KOPT-K1 (cell line): ENCODE data around the gene MAGI2.

Experiments used
- H3K27ac ChIP-seq: fragments of 200-600 bp; sonication (generic); 2 replicates; pipeline ENCODE4 v1.5.1; 2016; ENCODE audit warnings: antibody characterized with exemption, mild to moderate bottlenecking, low read depth, low read length; ENCODE audit not compliant: poor library complexity, severe bottlenecking
- H3K36me3 ChIP-seq: fragments of 200-600 bp; sonication (generic); 2 replicates; pipeline ENCODE4 v1.5.1; 2017; ENCODE audit warnings: antibody characterized with exemption, mild to moderate bottlenecking, low read length, moderate library complexity; ENCODE audit not compliant: insufficient read depth
- H3K9me3 ChIP-seq: fragments of 200-600 bp; sonication (generic); 2 replicates; pipeline ENCODE4 v1.5.1; 2017; ENCODE audit warnings: antibody characterized with exemption, low read length, mild to moderate bottlenecking; ENCODE audit not compliant: insufficient read depth, poor library complexity, severe bottlenecking

Gene MAGI2

DNA sequence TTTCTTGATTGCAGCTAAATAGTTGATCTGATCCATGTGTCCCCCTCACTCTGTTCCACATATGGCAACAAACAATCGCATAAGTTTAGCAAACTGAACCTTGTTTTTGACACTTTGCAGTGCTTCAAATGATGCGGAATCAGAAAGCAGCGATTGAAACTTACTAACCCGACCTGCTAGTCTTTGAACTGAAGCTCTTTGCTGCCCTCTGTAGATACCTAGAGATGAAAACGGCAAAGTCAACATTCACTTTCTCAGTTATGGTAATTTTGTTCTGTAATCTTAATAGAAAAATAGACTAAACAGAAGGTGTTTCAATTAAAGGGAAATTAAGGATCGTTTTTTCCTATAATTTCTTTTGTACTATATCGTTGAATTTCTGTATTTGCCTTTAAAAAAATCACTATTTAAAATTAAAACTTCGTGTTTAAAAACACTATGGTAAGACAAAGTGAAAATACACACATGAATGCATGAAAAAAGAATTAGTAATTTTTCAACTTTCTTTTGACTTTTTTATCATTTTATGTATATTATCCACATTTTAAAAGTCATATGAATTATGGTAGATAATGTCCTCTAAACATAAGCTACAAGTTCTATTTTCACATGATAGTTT, 276.5 kb downstream of the MAGI2 start:
- no peaks in the 10 kb centered on the region for H3K9me3 ChIP-seq
- H3K27ac ChIP-seq: no peak overlapping the region
- no peaks in the 10 kb centered on the region for H3K36me3 ChIP-seq

DNA sequence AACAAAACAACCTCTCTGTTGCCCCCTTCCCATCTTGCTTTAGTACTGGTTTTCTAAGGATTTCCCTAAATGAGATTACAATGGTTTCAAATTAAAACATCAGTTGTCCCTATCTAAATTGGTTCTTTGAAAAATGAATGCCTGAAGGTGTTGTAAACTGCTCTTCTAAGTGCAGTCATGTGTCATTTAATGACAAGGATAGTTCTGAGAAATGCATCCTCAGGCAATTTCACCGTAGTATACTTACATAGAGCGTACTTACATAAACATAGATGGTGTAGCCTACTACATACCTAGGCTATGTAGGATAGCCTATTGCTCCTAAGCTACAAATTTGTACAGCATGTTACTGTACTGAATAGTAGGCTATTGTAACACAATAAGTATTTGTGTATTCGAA, 278.1 kb downstream of the MAGI2 start:
- Histone ChIP-seq H3K27ac (no peak overlapping the region), H3K36me3 (no peaks in the 10 kb centered on the region), H3K9me3 (no peaks in the 10 kb centered on the region)

GRCh38 chr7:79165225-79165624, 288.2 kb downstream of the MAGI2 start:
- no peaks in the 10 kb centered on the region for H3K9me3 ChIP-seq

GRCh38 chr7:79159040-79159664, 294.3 kb downstream of the MAGI2 start:
- H3K9me3 ChIP-seq: peaks cover 7% of the 10 kb centered on the region
- H3K27ac ChIP-seq: no peak overlapping the region

More at GRCh38 chr7:79165225-79165624, 288.2 kb downstream of the MAGI2 start:
- H3K27ac ChIP-seq: no peak overlapping the region
- no peaks in the 10 kb centered on the region for H3K36me3 ChIP-seq

DNA sequence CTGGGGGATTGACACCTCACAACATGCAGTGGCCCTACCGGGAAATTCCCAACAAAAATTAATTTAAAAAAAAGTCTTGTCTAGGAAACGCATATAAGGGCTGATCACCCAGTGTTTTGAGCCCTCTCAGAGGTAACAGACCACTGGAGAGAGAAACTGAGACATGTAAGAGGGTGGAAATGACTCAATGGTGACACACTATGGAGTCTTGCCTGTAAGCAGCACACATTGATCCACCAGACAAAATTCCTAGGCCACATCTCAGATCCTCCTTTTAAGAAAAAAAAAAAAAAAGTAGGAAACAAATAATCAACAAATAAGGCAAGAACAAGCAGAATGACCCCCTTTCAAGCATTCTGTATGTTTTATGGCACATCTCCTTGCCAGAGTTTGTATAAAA, 296.2 kb downstream of the MAGI2 start:
- H3K9me3 ChIP-seq: peaks cover 7% of the 10 kb centered on the region
- no peak overlapping the region for H3K27ac ChIP-seq
- H3K36me3 ChIP-seq: no peaks in the 10 kb centered on the region

More at GRCh38 chr7:79159040-79159664, 294.3 kb downstream of the MAGI2 start:
- no peaks in the 10 kb centered on the region for H3K36me3 ChIP-seq

GRCh38 chr7:79149831-79150230, 303.6 kb downstream of the MAGI2 start:
- no peak overlapping the region for H3K27ac ChIP-seq
- H3K36me3 ChIP-seq: no peaks in the 10 kb centered on the region
- H3K9me3 ChIP-seq: no peaks in the 10 kb centered on the region

DNA sequence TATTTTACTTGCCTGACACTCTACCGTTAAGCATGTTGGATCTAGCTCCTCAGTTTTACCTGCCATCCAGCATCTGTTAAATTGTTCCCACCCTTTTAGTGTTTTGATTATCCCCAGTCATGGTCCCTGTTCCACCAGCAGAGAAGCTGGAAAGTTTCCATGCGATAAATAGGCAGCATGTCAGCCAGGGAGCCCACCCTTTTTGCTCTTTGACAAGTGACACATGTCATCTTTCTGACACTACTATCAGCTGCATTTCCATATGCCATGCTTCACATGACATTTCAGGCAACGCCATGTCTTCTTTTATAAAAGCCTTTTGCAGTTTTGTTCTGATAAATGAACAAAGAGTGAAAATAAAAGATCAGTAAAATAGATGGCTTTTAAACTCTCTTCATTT, 310.8 kb downstream of the MAGI2 start:
- Histone ChIP-seq H3K36me3 (no peaks in the 10 kb centered on the region), H3K9me3 (no peaks in the 10 kb centered on the region), H3K27ac (no peak overlapping the region)

- no peak overlapping the region for H3K27ac ChIP-seq
- no peaks in the 10 kb centered on the region for H3K9me3 ChIP-seq
- no peaks in the 10 kb centered on the region for H3K36me3 ChIP-seq
Observed at GRCh38 chr7:79141252-79141651, 312.2 kb downstream of the MAGI2 start.

GRCh38 chr7:79137942-79138341, 315.5 kb downstream of the MAGI2 start:
- Histone ChIP-seq H3K36me3 (no peaks in the 10 kb centered on the region), H3K9me3 (no peaks in the 10 kb centered on the region), H3K27ac (no peak overlapping the region)

GRCh38 chr7:79132844-79133451, 320.5 kb downstream of the MAGI2 start:
- no peaks in the 10 kb centered on the region for H3K9me3 ChIP-seq
- H3K36me3 ChIP-seq: no peaks in the 10 kb centered on the region
- H3K27ac ChIP-seq: no peak overlapping the region

- no peaks in the 10 kb centered on the region for H3K36me3 ChIP-seq
- H3K9me3 ChIP-seq: no peaks in the 10 kb centered on the region
- no peak overlapping the region for H3K27ac ChIP-seq
Observed at GRCh38 chr7:79130715-79131114, 322.8 kb downstream of the MAGI2 start.

DNA sequence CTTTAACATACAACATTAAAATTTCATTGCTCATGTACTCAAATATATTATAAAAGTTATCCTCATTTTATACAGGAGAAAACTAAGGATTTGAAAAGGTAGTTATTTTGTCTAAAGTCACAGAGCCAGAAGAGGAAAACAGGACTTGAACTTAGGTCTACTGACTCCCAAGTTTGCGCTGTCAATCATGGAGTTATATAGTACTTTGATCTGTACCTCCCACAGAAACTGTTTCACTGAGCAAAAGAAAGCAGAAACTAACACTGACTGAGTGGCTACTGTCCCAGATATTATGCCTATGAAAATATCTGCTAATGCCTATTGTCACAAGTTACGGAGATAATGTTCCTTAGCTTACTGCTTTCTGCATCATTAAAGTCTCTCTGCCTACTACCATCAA, 329.1 kb downstream of the MAGI2 start:
- Histone ChIP-seq H3K36me3 (no peaks in the 10 kb centered on the region), H3K27ac (no peak overlapping the region), H3K9me3 (no peaks in the 10 kb centered on the region)

DNA sequence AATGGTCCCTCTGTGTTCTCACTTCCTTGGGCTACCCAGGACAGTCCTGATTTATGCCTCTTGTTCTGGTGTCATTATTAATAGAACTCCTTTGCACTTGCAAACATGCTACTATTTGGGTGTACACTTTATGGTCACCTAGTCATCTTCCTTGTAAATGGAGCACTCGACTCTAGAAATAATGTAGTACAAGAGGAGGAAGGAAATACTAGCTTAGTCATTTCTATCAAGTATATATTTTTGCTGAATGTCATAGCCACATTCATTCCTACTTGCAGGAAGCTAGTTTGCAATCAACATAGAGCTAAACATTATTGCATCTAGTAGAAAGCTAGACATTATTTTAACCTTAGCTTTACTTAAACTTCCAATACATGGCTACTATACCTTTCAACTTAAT, 335.3 kb downstream of the MAGI2 start:
- no peaks in the 10 kb centered on the region for H3K9me3 ChIP-seq
- H3K27ac ChIP-seq: no peak overlapping the region
- H3K36me3 ChIP-seq: no peaks in the 10 kb centered on the region

GRCh38 chr7:79096361-79096805, 357.1 kb downstream of the MAGI2 start:
- Histone ChIP-seq H3K9me3 (no peaks in the 10 kb centered on the region), H3K27ac (no peak overlapping the region), H3K36me3 (no peaks in the 10 kb centered on the region)

GRCh38 chr7:79093421-79093820, 360.0 kb downstream of the MAGI2 start:
- no peaks in the 10 kb centered on the region for H3K36me3 ChIP-seq
- no peaks in the 10 kb centered on the region for H3K9me3 ChIP-seq
- H3K27ac ChIP-seq: no peak overlapping the region

DNA sequence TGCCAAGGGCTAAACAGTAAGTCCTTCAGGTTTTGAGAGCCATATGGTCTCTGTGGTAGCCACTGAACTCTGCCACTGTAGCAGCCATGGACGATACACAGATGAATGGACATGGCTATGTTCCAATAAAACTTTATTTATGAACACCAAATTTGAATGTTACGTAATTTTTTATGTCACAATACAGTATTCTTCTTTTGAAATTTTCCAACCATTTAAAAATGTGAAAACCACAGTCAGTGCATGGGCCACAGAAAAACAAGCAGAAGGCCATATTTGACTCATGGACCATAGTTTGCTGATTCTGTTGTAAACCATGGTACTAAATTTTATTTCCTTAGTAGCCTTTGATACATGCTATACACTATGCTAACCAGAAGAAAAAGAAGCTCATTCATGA, 361.8 kb downstream of the MAGI2 start:
- H3K27ac ChIP-seq: no peak overlapping the region
- H3K9me3 ChIP-seq: no peaks in the 10 kb centered on the region
- H3K36me3 ChIP-seq: no peaks in the 10 kb centered on the region
